ENCODE data around the gene DMXL1. TPM values are rescaled to one million over a fixed set of nuclear protein-coding genes. Genes with fewer than 3 reads are reported as not detected.
A peak's percentile ranks its signal among the peaks of the same experiment; 100 is the strongest.
"Not testable (repeated sequence)": the region's sequence is repeated elsewhere in the genome, so short reads cannot be mapped to it uniquely, and the experiment has no call there.

DMXL1 gene
- polyA plus RNA-seq, 3 donors from 2014 or later, result 14.0 to 15.6 (median 14.7) TPM

GRCh38 chr5:119171686-119172085, 100.8 kb downstream of the DMXL1 start:
- DNase-seq, result no peak
- Mint-ChIP-seq H3K9me3 (no peaks in the 10 kb centered on the region), H3K4me1 (peaks cover 3 to 4% of the 10 kb centered on the region in 2 donors), H3K27me3 (ENCODE audit: low read depth in 3 of 3) (no peaks in the 10 kb centered on the region), H3K36me3 (peaks cover 4 to 31% (median 22%) of the 10 kb centered on the region in 3 donors), H3K4me3 (no peak overlapping the region), H3K27ac (no peak overlapping the region)

- DNase-seq, result no peak
- no peaks in the 10 kb centered on the region for H3K4me1 Mint-ChIP-seq
- H3K27ac Mint-ChIP-seq, result peak overlapping the region in 2 of 6 donors; percentile 24 to 29
- H3K4me3 Mint-ChIP-seq, result no peak overlapping the region
- no peaks in the 10 kb centered on the region for H3K27me3 Mint-ChIP-seq (ENCODE audit: low read depth in 3 of 3)
- H3K9me3 Mint-ChIP-seq, result no peaks in the 10 kb centered on the region
- peaks cover 11 to 36% (median 32%) of the 10 kb centered on the region in 3 donors for H3K36me3 Mint-ChIP-seq
Observed at GRCh38 chr5:119174578-119175163, 103.8 kb downstream of the DMXL1 start.

- no peak overlapping the region for H3K4me3 Mint-ChIP-seq
- no peaks in the 10 kb centered on the region for H3K27me3 Mint-ChIP-seq (ENCODE audit: low read depth in 3 of 3)
- no peaks in the 10 kb centered on the region for H3K9me3 Mint-ChIP-seq
- peaks cover 11 to 32% (median 28%) of the 10 kb centered on the region in 3 donors for H3K36me3 Mint-ChIP-seq
- no peak for DNase-seq
- H3K4me1 Mint-ChIP-seq, result no peaks in the 10 kb centered on the region
- no peak overlapping the region for H3K27ac Mint-ChIP-seq
Observed at GRCh38 chr5:119176785-119177184, 105.9 kb downstream of the DMXL1 start.

- no peaks in the 10 kb centered on the region for H3K4me1 Mint-ChIP-seq
- no peak overlapping the region for H3K27ac Mint-ChIP-seq
- no peaks in the 10 kb centered on the region for H3K9me3 Mint-ChIP-seq
- no peak for DNase-seq
- no peaks in the 10 kb centered on the region for H3K27me3 Mint-ChIP-seq (ENCODE audit: low read depth in 3 of 3)
- no peak overlapping the region for H3K4me3 Mint-ChIP-seq
- H3K36me3 Mint-ChIP-seq, result peaks cover 11 to 32% (median 26%) of the 10 kb centered on the region in 3 donors
Observed at GRCh38 chr5:119177226-119177625, 106.3 kb downstream of the DMXL1 start.

GRCh38 chr5:119178435-119178834, 107.5 kb downstream of the DMXL1 start:
- H3K27ac Mint-ChIP-seq, result no peak overlapping the region
- no peaks in the 10 kb centered on the region for H3K27me3 Mint-ChIP-seq (ENCODE audit: low read depth in 3 of 3)
- DNase-seq, result no peak
- H3K9me3 Mint-ChIP-seq, result no peaks in the 10 kb centered on the region
- peaks cover 8 to 32% (median 23%) of the 10 kb centered on the region in 3 donors for H3K36me3 Mint-ChIP-seq
- no peak overlapping the region for H3K4me3 Mint-ChIP-seq
- H3K4me1 Mint-ChIP-seq, result no peaks in the 10 kb centered on the region

- no peak for DNase-seq
- Mint-ChIP-seq H3K36me3 (peaks cover 7 to 36% (median 22%) of the 10 kb centered on the region in 3 donors), H3K4me3 (no peak overlapping the region), H3K4me1 (no peaks in the 10 kb centered on the region), H3K27ac (no peak overlapping the region), H3K9me3 (no peaks in the 10 kb centered on the region), H3K27me3 (ENCODE audit: low read depth in 3 of 3) (no peaks in the 10 kb centered on the region)
Observed at GRCh38 chr5:119179857-119180641, 109.2 kb downstream of the DMXL1 start.

- Mint-ChIP-seq H3K36me3 (peaks cover 0 to 13% (median 2%) of the 10 kb centered on the region in 3 donors), H3K4me1 (peaks cover 28 to 31% of the 10 kb centered on the region in 2 donors)
- DNase-seq; H3K27me3 Mint-ChIP-seq (ENCODE audit: low read depth in 3 of 3); H3K9me3 Mint-ChIP-seq; H3K4me3 Mint-ChIP-seq; H3K27ac Mint-ChIP-seq: not testable (repeated sequence)
Observed at GRCh38 chr5:119185512-119185911, 114.6 kb downstream of the DMXL1 start.

- H3K27ac Mint-ChIP-seq, result peak overlapping the region; percentile 70 to 89 (median 78)
- peaks cover 0 to 15% (median 6%) of the 10 kb centered on the region in 3 donors for H3K36me3 Mint-ChIP-seq
- H3K9me3 Mint-ChIP-seq, result no peaks in the 10 kb centered on the region
- H3K4me3 Mint-ChIP-seq, result peak overlapping the region; percentile 74 to 87 (median 81)
- H3K27me3 Mint-ChIP-seq (ENCODE audit: low read depth in 3 of 3), result peaks cover 0 to 2% (median 0%) of the 10 kb centered on the region in 3 donors
- DNase-seq, result peak; percentile 40 to 46 (median 44)
- peaks cover 29 to 31% of the 10 kb centered on the region in 2 donors for H3K4me1 Mint-ChIP-seq
Observed at GRCh38 chr5:119187776-119188529, 117.1 kb downstream of the DMXL1 start.

- Mint-ChIP-seq H3K4me1 (peaks cover 29 to 31% of the 10 kb centered on the region in 2 donors), H3K27ac (peak overlapping the region in 3 of 6 donors; percentile 40 to 70 (median 53)), H3K27me3 (ENCODE audit: low read depth in 3 of 3) (peaks cover 0 to 2% (median 0%) of the 10 kb centered on the region in 3 donors), H3K36me3 (peaks cover 10 to 15% (median 10%) of the 10 kb centered on the region in 3 donors), H3K4me3 (no peak overlapping the region), H3K9me3 (no peaks in the 10 kb centered on the region)
- DNase-seq, result no peak
Observed at GRCh38 chr5:119190470-119191095, 119.7 kb downstream of the DMXL1 start.

- H3K4me3 Mint-ChIP-seq, result no peak overlapping the region
- peaks cover 18 to 25% (median 19%) of the 10 kb centered on the region in 3 donors for H3K36me3 Mint-ChIP-seq
- no peak overlapping the region for H3K27ac Mint-ChIP-seq
- no peaks in the 10 kb centered on the region for H3K9me3 Mint-ChIP-seq
- peaks cover 19 to 21% of the 10 kb centered on the region in 2 donors for H3K4me1 Mint-ChIP-seq
- no peak for DNase-seq
- H3K27me3 Mint-ChIP-seq (ENCODE audit: low read depth in 3 of 3), result peaks cover 0 to 2% (median 0%) of the 10 kb centered on the region in 3 donors
Observed at GRCh38 chr5:119191944-119192343, 121.1 kb downstream of the DMXL1 start.

GRCh38 chr5:119200795-119201194, 129.9 kb downstream of the DMXL1 start:
- Mint-ChIP-seq H3K4me1 (no peaks in the 10 kb centered on the region), H3K9me3 (no peaks in the 10 kb centered on the region), H3K27ac (peak overlapping the region in 1 of 6 donors; percentile 46), H3K36me3 (peaks cover 49 to 72% (median 70%) of the 10 kb centered on the region in 3 donors), H3K4me3 (no peak overlapping the region), H3K27me3 (ENCODE audit: low read depth in 3 of 3) (no peaks in the 10 kb centered on the region)
- no peak for DNase-seq

GRCh38 chr5:119207105-119207504, 136.2 kb downstream of the DMXL1 start:
- DNase-seq, result no peak
- Mint-ChIP-seq H3K27me3 (ENCODE audit: low read depth in 3 of 3) (no peaks in the 10 kb centered on the region), H3K4me1 (no peaks in the 10 kb centered on the region), H3K27ac (no peak overlapping the region), H3K36me3 (peaks cover 14 to 30% (median 30%) of the 10 kb centered on the region in 3 donors), H3K4me3 (no peak overlapping the region), H3K9me3 (no peaks in the 10 kb centered on the region)

GRCh38 chr5:119212026-119212425, 141.1 kb downstream of the DMXL1 start:
- Mint-ChIP-seq H3K27me3 (ENCODE audit: low read depth in 3 of 3) (peaks cover 0 to 2% (median 2%) of the 10 kb centered on the region in 3 donors), H3K4me1 (no peaks in the 10 kb centered on the region), H3K4me3 (no peak overlapping the region)

More at GRCh38 chr5:119212026-119212425, 141.1 kb downstream of the DMXL1 start:
- H3K9me3 Mint-ChIP-seq, result no peaks in the 10 kb centered on the region
- H3K27ac Mint-ChIP-seq, result no peak overlapping the region
- DNase-seq, result no peak
- peaks cover 17 to 28% (median 27%) of the 10 kb centered on the region in 3 donors for H3K36me3 Mint-ChIP-seq

All from immature natural killer cell (primary cell).